Measurements from ENCODE around the gene AP3B2. TPM values are rescaled to one million over a fixed set of nuclear protein-coding genes. Genes with fewer than 3 reads are reported as not detected.

AP3B2 gene
- 0.74 and 1.5 TPM in 2 replicates for total RNA-seq (2014; rRNA removed; shearing (Covaris generic))
- polyA plus RNA-seq (2015; cell fraction: cytosol; rRNA removed), result 2.0 and 2.7 TPM in 2 replicates
- 7.6 and 12.8 TPM in 2 replicates for polyA plus RNA-seq (2015; cell fraction: nucleus; rRNA removed)

GRCh38 chr15:82709421-82710207 lies at the start of gene AP3B2:
Gene AP3B2, minus strand, starts transcription at chr15:82709875. Its CDS starts 169 bp downstream, at chr15:82709706.
- peak; percentile 68 for DNase-seq (ENCODE audit: low read depth, low spot score)
- in situ Hi-C loops (cut with HindIII; ENCODE audit: low pct_unique_long_range_greater_than_20kb, low sequenced_read_pairs), result no loop called here

GRCh38 chr15:82751308-82751707 lies 41.6 kb upstream of the AP3B2 start:
- in situ Hi-C loops (cut with HindIII; ENCODE audit: low pct_unique_long_range_greater_than_20kb, low sequenced_read_pairs), result no loop called here

GRCh38 chr15:82750831-82751180 lies 41.1 kb upstream of the AP3B2 start:
- in situ Hi-C loops (cut with HindIII; ENCODE audit: low pct_unique_long_range_greater_than_20kb, low sequenced_read_pairs), result no loop called here
- DNase-seq (ENCODE audit: low read depth, low spot score), result no peak

More at GRCh38 chr15:82751308-82751707, 41.6 kb upstream of the AP3B2 start:
- DNase-seq (ENCODE audit: low read depth, low spot score), result no peak

- in situ Hi-C loops (cut with HindIII; ENCODE audit: low pct_unique_long_range_greater_than_20kb, low sequenced_read_pairs), result no loop called here
- DNase-seq (ENCODE audit: low read depth, low spot score), result peak; percentile 97
These were observed 40.5 kb upstream of the AP3B2 start for GRCh38 chr15:82749951-82750830.

- DNase-seq (ENCODE audit: low read depth, low spot score), result no peak
- in situ Hi-C loops (cut with HindIII; ENCODE audit: low pct_unique_long_range_greater_than_20kb, low sequenced_read_pairs), result no loop called here
These were observed 38.6 kb upstream of the AP3B2 start for GRCh38 chr15:82748315-82748714.

- in situ Hi-C loops (cut with HindIII; ENCODE audit: low pct_unique_long_range_greater_than_20kb, low sequenced_read_pairs), result no loop called here
- DNase-seq (ENCODE audit: low read depth, low spot score), result no peak
These were observed 34.1 kb upstream of the AP3B2 start for GRCh38 chr15:82743810-82744209.

- no peak for DNase-seq (ENCODE audit: low read depth, low spot score)
- in situ Hi-C loops (cut with HindIII; ENCODE audit: low pct_unique_long_range_greater_than_20kb, low sequenced_read_pairs), result no loop called here
These were observed 32.5 kb upstream of the AP3B2 start for GRCh38 chr15:82742134-82742533.

- in situ Hi-C loops (cut with HindIII; ENCODE audit: low pct_unique_long_range_greater_than_20kb, low sequenced_read_pairs), result no loop called here
- DNase-seq (ENCODE audit: low read depth, low spot score), result peak; percentile 7
These were observed 29.4 kb upstream of the AP3B2 start for GRCh38 chr15:82739086-82739485.

- in situ Hi-C loops (cut with HindIII; ENCODE audit: low pct_unique_long_range_greater_than_20kb, low sequenced_read_pairs), result no loop called here
- DNase-seq (ENCODE audit: low read depth, low spot score), result no peak
These were observed 28.3 kb upstream of the AP3B2 start for GRCh38 chr15:82737975-82738374.

- in situ Hi-C loops (cut with HindIII; ENCODE audit: low pct_unique_long_range_greater_than_20kb, low sequenced_read_pairs), result no loop called here
- DNase-seq (ENCODE audit: low read depth, low spot score), result no peak
These were observed 21.9 kb upstream of the AP3B2 start for GRCh38 chr15:82731527-82731926.

GRCh38 chr15:82730022-82730530 lies 20.4 kb upstream of the AP3B2 start:
- DNase-seq (ENCODE audit: low read depth, low spot score), result no peak
- in situ Hi-C loops (cut with HindIII; ENCODE audit: low pct_unique_long_range_greater_than_20kb, low sequenced_read_pairs), result no loop called here

GRCh38 chr15:82726816-82727215 lies 17.1 kb upstream of the AP3B2 start:
- in situ Hi-C loops (cut with HindIII; ENCODE audit: low pct_unique_long_range_greater_than_20kb, low sequenced_read_pairs), result no loop called here
- DNase-seq (ENCODE audit: low read depth, low spot score), result no peak

- no peak for DNase-seq (ENCODE audit: low read depth, low spot score)
- in situ Hi-C loops (cut with HindIII; ENCODE audit: low pct_unique_long_range_greater_than_20kb, low sequenced_read_pairs), result no loop called here
These were observed 5.3 kb upstream of the AP3B2 start for GRCh38 chr15:82715003-82715402.

GRCh38 chr15:82714016-82714415 lies 4.3 kb upstream of the AP3B2 start:
- DNase-seq (ENCODE audit: low read depth, low spot score), result no peak
- in situ Hi-C loops (cut with HindIII; ENCODE audit: low pct_unique_long_range_greater_than_20kb, low sequenced_read_pairs), result no loop called here

GRCh38 chr15:82712036-82712435 lies 2.4 kb upstream of the AP3B2 start:
- in situ Hi-C loops (cut with HindIII; ENCODE audit: low pct_unique_long_range_greater_than_20kb, low sequenced_read_pairs), result no loop called here

GRCh38 chr15:82710926-82711490 lies 1.3 kb upstream of the AP3B2 start:
- no peak for DNase-seq (ENCODE audit: low read depth, low spot score)
- in situ Hi-C loops (cut with HindIII; ENCODE audit: low pct_unique_long_range_greater_than_20kb, low sequenced_read_pairs), result no loop called here

More at GRCh38 chr15:82712036-82712435, 2.4 kb upstream of the AP3B2 start:
- no peak for DNase-seq (ENCODE audit: low read depth, low spot score)

- in situ Hi-C loops (cut with HindIII; ENCODE audit: low pct_unique_long_range_greater_than_20kb, low sequenced_read_pairs), result no loop called here
- DNase-seq (ENCODE audit: low read depth, low spot score), result no peak
These were observed 507 bp upstream of the AP3B2 start for GRCh38 chr15:82710208-82710555.

GRCh38 chr15:82709081-82709420 lies 624 bp downstream of the AP3B2 start:
- in situ Hi-C loops (cut with HindIII; ENCODE audit: low pct_unique_long_range_greater_than_20kb, low sequenced_read_pairs), result no loop called here
- DNase-seq (ENCODE audit: low read depth, low spot score), result no peak
